ENCODE measurements around the gene ITGB2. TPM values are rescaled to one million over a fixed set of nuclear protein-coding genes. Genes with fewer than 3 reads are reported as not detected.

Gene ITGB2
- total RNA-seq, 1 experiment from 2014 or later: 6.0 TPM

DNA sequence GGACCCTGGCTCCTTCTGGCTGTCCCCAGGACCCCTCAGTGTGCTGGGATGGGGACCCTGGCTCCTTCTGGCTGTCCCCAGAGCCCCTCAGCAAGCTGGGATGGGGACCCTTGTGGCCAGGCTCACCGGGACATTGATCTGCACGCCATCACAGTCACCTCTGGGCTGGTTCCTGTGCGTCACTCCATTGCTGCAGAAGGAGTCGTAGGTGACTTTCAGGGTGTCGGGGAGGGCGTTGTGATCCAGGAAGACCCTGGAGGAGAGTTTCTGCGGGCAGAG lies 27.5 kb downstream of the ITGB2 start:
- no peaks in the 10 kb centered on the region for H4K20me1 ChIP-seq (ENCODE audit: insufficient read depth)
- no peaks in the 10 kb centered on the region for H3K27me3 ChIP-seq (ENCODE audit: insufficient read depth, low read depth)
- intact Hi-C loops (cut with micrococcal nuclease; ENCODE audit: unreplicated experiment): loop anchor here (2.0 kb wide), 1 partner anchor 36 kb away; no protein-coding TSS in a partner anchor
- DNase-seq: no peak
- BruUV-seq (replicated peaks): no TSS peak
- no peak overlapping the region for H3K4me3 ChIP-seq
- ChIA-PET CTCF (no interaction called here), POLR2A (ENCODE audit: unreplicated experiment) (no interaction called here)
- no peak overlapping the region for H2AFZ ChIP-seq
- no peak for TF ChIP-seq EZH2 (IDR thresholded peaks at IDR 0.05; ENCODE audit: low read depth)
- TF ChIP-seq, protein P1, sequence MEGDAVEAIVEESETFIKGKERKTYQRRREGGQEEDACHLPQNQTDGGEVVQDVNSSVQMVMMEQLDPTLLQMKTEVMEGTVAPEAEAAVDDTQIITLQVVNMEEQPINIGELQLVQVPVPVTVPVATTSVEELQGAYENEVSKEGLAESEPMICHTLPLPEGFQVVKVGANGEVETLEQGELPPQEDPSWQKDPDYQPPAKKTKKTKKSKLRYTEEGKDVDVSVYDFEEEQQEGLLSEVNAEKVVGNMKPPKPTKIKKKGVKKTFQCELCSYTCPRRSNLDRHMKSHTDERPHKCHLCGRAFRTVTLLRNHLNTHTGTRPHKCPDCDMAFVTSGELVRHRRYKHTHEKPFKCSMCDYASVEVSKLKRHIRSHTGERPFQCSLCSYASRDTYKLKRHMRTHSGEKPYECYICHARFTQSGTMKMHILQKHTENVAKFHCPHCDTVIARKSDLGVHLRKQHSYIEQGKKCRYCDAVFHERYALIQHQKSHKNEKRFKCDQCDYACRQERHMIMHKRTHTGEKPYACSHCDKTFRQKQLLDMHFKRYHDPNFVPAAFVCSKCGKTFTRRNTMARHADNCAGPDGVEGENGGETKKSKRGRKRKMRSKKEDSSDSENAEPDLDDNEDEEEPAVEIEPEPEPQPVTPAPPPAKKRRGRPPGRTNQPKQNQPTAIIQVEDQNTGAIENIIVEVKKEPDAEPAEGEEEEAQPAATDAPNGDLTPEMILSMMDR (conservative IDR thresholded peaks at IDR 0.05): no peak
- H3K9me2 ChIP-seq (ENCODE audit: insufficient read depth): no peaks in the 10 kb centered on the region
- H3K4me2 ChIP-seq: no peak overlapping the region
- H3K9me3 ChIP-seq (ENCODE audit: insufficient read depth, low read depth): no peaks in the 10 kb centered on the region
- no peaks in the 10 kb centered on the region for H3K36me3 ChIP-seq (ENCODE audit: low read depth)
- no peaks in the 10 kb centered on the region for H3K79me2 ChIP-seq (ENCODE audit: low read depth)
- no peak overlapping the region for H3K27ac ChIP-seq
- H3F3A ChIP-seq (ENCODE audit: insufficient read depth, low read depth): peaks cover 4% of the 10 kb centered on the region; the same call in 1 of the 2 replicates
- H3K4me1 ChIP-seq (replicated peaks; ENCODE audit: insufficient read depth): no peaks in the 10 kb centered on the region

DNA sequence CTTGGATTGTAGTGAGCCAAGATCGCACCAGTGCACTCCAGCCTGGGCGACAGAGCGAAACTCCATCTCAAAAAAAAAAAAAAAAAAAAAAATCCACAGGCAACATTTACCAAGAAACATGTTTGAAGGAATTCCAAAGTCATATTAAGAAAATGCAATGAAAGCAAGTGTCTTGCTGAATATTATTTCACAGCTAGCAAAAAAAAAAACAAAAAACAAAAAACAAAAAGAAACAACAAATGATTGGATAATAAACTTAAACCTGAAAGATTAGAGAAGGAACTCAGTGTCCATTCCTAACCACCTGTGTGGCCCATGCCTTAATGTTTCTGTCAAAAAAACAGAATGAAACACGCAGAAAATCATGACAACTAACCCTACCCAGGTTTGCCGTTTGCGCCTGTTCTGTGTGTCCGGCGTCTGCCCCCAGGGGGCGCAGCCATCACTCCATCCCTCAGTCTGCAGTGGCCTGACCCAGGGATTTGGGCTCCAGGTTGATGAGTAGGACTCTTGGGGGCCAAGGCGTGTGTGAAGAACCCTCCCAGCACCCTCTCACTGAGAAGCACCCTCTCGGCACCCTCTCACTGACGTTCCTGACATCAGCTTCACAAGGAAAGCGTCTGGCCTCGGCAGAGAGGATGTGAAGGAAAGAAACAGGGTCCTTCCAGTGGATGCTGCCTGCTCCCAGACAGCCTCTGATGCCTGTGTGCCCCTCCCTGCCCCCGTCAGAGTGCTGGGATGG lies 28.0 kb downstream of the ITGB2 start:
- Histone ChIP-seq H3K27ac (no peak overlapping the region), H3K79me2 (ENCODE audit: low read depth) (no peaks in the 10 kb centered on the region), H3K4me2 (no peak overlapping the region), H4K20me1 (ENCODE audit: insufficient read depth) (no peaks in the 10 kb centered on the region), H3K9me3 (ENCODE audit: insufficient read depth, low read depth) (no peaks in the 10 kb centered on the region), H3K27me3 (ENCODE audit: insufficient read depth, low read depth) (no peaks in the 10 kb centered on the region), H2AFZ (no peak overlapping the region), H3K36me3 (ENCODE audit: low read depth) (no peaks in the 10 kb centered on the region), H3K4me3 (no peak overlapping the region), H3F3A (ENCODE audit: insufficient read depth, low read depth) (peaks cover 4% of the 10 kb centered on the region; the same call in 1 of the 2 replicates), H3K9me2 (ENCODE audit: insufficient read depth) (no peaks in the 10 kb centered on the region), H3K4me1 (replicated peaks; ENCODE audit: insufficient read depth) (no peaks in the 10 kb centered on the region)
- POLR2A ChIA-PET (ENCODE audit: unreplicated experiment): interaction anchor here (0.6 kb wide), 1 partner anchor 10 kb away, joined by 3 read pairs; no protein-coding TSS in a partner anchor
- peak in 1 of 2 experiments; percentile 64 for DNase-seq
- no TSS peak for BruUV-seq (replicated peaks)
- CTCF ChIA-PET: interaction anchor here (0.6 to 1.0 kb wide), 5 partner anchors 9 to 1040 kb away, joined by 3 to 32 read pairs (median 4); no protein-coding TSS in a partner anchor
- TF ChIP-seq EZH2 (IDR thresholded peaks at IDR 0.05; ENCODE audit: low read depth): no peak
- TF ChIP-seq, protein P1 (conservative IDR thresholded peaks at IDR 0.05): peak; percentile 84
- intact Hi-C loops (cut with micrococcal nuclease; ENCODE audit: unreplicated experiment): loop anchor here (2.0 kb wide), 1 partner anchor 36 kb away; no protein-coding TSS in a partner anchor

DNA sequence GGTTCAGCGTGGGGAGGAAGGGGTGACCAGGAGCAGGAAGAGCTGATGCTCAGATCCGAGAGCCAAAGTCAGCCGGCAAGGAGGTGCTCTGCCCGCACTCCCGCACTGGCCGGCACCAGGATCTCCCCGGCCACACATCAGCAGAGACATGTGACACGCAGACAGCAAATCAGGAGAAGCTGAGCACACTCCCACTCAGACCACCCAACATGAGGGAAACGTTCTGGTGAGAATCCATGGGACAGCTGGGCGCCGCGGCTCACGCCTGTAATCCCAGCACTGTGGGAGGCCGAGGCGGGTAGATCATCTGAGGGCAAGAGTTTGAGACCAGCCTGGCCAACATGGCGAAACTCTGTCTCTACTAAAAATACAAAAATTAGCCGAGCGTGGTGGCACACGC lies 28.6 kb downstream of the ITGB2 start:
- DNase-seq: no peak
- TF ChIP-seq EZH2 (IDR thresholded peaks at IDR 0.05; ENCODE audit: low read depth): no peak
- TF ChIP-seq, protein P1 (conservative IDR thresholded peaks at IDR 0.05): no peak
- intact Hi-C loops (cut with micrococcal nuclease; ENCODE audit: unreplicated experiment): loop anchor here (2.0 kb wide), 1 partner anchor 37 kb away; no protein-coding TSS in a partner anchor
- no peaks in the 10 kb centered on the region for H3K9me3 ChIP-seq (ENCODE audit: insufficient read depth, low read depth)
- no peak overlapping the region for H2AFZ ChIP-seq
- BruUV-seq (replicated peaks): no TSS peak
- H3K36me3 ChIP-seq (ENCODE audit: low read depth): no peaks in the 10 kb centered on the region
- no peak overlapping the region for H3K4me2 ChIP-seq
- no peak overlapping the region for H3K27ac ChIP-seq
- H4K20me1 ChIP-seq (ENCODE audit: insufficient read depth): no peaks in the 10 kb centered on the region
- no peak overlapping the region for H3K4me3 ChIP-seq
- no peaks in the 10 kb centered on the region for H3K4me1 ChIP-seq (replicated peaks; ENCODE audit: insufficient read depth)
- H3K9me2 ChIP-seq (ENCODE audit: insufficient read depth): no peaks in the 10 kb centered on the region
- peaks cover 4% of the 10 kb centered on the region; the same call in 1 of the 2 replicates for H3F3A ChIP-seq (ENCODE audit: insufficient read depth, low read depth)
- no peaks in the 10 kb centered on the region for H3K27me3 ChIP-seq (ENCODE audit: insufficient read depth, low read depth)
- POLR2A ChIA-PET (ENCODE audit: unreplicated experiment): interaction anchor here (0.6 kb wide), 1 partner anchor 9 kb away, joined by 3 read pairs; no protein-coding TSS in a partner anchor
- CTCF ChIA-PET: interaction anchor here (0.6 to 1.0 kb wide), 5 partner anchors 8 to 1040 kb away, joined by 3 to 32 read pairs (median 4); no protein-coding TSS in a partner anchor
- no peaks in the 10 kb centered on the region for H3K79me2 ChIP-seq (ENCODE audit: low read depth)
